SHP77 treated with DMSO at 0.1 percent for 48 hours (cell line): ENCODE measurements around the gene GJB2.

Experiments
- DNase-seq: peaks from one replicate; lab custom pipeline; 2025; lab: John Stamatoyannopoulos, UW

Gene GJB2

DNA sequence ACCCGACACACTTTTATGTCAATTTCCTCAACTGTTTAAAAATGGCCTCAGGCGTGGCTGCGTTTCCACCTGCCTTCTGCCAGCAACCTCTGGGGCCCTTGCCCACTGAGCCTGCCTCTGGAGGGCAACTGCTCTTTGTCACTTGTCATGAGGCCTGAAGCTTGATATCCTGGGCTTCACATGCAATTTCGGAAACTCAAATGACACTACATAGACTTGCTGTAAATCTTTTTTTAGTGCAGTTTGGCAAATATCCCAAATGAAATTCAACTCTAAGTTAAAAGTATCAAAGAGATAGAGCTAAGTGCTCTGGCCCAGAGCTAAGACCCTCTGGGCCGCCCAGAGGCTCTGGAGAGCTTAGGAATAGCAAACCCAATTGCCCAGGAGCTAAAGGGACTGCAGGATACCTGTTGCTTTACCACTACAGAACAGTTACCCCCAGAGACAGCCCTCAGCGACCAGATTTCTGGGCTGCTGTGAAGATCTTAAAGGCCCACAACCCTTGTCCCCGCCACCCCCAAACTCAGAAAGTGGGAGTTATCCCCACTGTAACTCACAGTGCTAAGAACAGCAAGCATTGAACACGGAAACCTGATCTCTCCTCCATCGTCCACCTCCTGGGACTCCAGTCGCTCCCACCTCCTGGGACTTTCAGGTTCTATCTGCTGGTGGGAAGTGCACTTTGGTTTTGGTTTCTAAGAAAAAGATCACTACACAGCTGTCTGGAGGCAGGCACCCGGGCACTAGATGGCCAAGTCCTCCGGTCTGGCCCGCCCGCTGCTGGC lies 51.3 kb downstream of the GJB2 start:
- DNase-seq: no peak

GRCh38 chr13:20140487-20140886 lies 52.3 kb downstream of the GJB2 start:
- no peak for DNase-seq

DNA sequence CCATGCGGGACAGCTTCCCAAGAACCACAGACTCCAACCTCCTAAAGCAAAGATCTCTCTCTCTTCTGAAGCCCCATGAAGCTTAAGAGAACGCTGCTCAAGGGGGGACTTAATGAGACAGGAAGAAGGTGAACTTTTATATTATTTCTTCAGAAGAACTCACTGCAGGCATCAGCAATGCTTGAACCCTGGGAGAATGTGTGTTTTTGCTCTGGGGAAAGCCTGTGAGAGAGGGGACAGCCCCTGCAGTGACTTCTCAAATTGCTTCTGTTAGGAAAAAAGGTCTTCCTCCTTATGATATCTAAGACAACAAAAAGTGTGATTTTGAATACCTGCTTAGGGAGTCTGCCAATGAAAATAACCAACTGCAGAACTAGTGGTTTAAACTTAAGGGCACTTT lies 54.9 kb downstream of the GJB2 start:
- no peak for DNase-seq
